OCI-LY1 (cell line): ENCODE results near the gene CEMIP.

Experiments
- H2AFZ ChIP-seq: fragments of 200-600 bp; sonication (generic), shearing (Covaris generic); 2 replicates; pipeline ENCODE4 v1.6.0; 2014; ENCODE audit warnings: antibody characterized with exemption, mild to moderate bottlenecking, low read length
- H3F3A ChIP-seq: fragments of 200-600 bp; sonication (generic), shearing (Covaris generic); 2 replicates; pipeline ENCODE4 v1.6.0; 2014; ENCODE audit warnings: mild to moderate bottlenecking, antibody characterized with exemption, low read length, moderate library complexity; ENCODE audit not compliant: insufficient read depth
- H3K27ac ChIP-seq: fragments of 200-600 bp; sonication (generic); 2 replicates; pipeline ENCODE4 v1.5.1; 2014; ENCODE audit warnings: low read length, mixed run types, mild to moderate bottlenecking, low read depth; ENCODE audit not compliant: poor library complexity, severe bottlenecking
- H3K27me3 ChIP-seq: fragments of 200-600 bp; sonication (generic); 2 replicates; pipeline ENCODE4 v1.6.0; 2014; ENCODE audit warnings: antibody characterized with exemption, mild to moderate bottlenecking, low read length, moderate library complexity; ENCODE audit not compliant: insufficient read depth
- H3K36me3 ChIP-seq: fragments of 200-600 bp; sonication (generic); 2 replicates; pipeline ENCODE4 v1.6.1; 2014; ENCODE audit warnings: mild to moderate bottlenecking, antibody characterized with exemption, low read length, moderate library complexity, mixed read lengths; ENCODE audit not compliant: insufficient read depth
- H3K4me1 ChIP-seq: fragments of 200-600 bp; sonication (generic); 2 replicates; pipeline ENCODE4 v1.5.1; 2014; ENCODE audit warnings: mild to moderate bottlenecking, low read length, moderate library complexity; ENCODE audit not compliant: insufficient read depth, severe bottlenecking
- H3K4me2 ChIP-seq: fragments of 200-600 bp; sonication (generic), shearing (Covaris generic); 2 replicates; pipeline ENCODE4 v1.6.1; 2014; ENCODE audit warnings: low read length
- H3K4me3 ChIP-seq: fragments of 200-600 bp; sonication (generic); 2 replicates; pipeline ENCODE4 v1.5.1; 2014; ENCODE audit warnings: low read length, low read depth, mild to moderate bottlenecking, mixed read lengths; ENCODE audit not compliant: poor library complexity, severe bottlenecking
- H3K79me2 ChIP-seq: fragments of 200-600 bp; shearing (Covaris generic); 2 replicates; pipeline ENCODE4 v1.6.1; 2016; ENCODE audit warnings: mixed run types, low read length, mixed read lengths; ENCODE audit not compliant: insufficient read depth
- H3K9ac ChIP-seq: fragments of 200-600 bp; sonication (generic), shearing (Covaris generic); 2 replicates; pipeline ENCODE4 v1.6.1; 2014; ENCODE audit warnings: mild to moderate bottlenecking, low read length, mixed read lengths
- H3K9me2 ChIP-seq: fragments of 200-600 bp; sonication (generic), shearing (Covaris generic); 2 replicates; pipeline ENCODE4 v1.6.1; 2014; ENCODE audit warnings: low read depth, mild to moderate bottlenecking, low read length, mixed read lengths
- H3K9me3 ChIP-seq: fragments of 200-600 bp; shearing (Covaris generic); 2 replicates; pipeline ENCODE4 v1.6.1; 2014; ENCODE audit warnings: low read length, mixed read lengths
- H4K20me1 ChIP-seq: fragments of 200-600 bp; sonication (generic), shearing (Covaris generic); 2 replicates; pipeline ENCODE4 v1.6.0; 2016; ENCODE audit warnings: mild to moderate bottlenecking, low read length; ENCODE audit not compliant: insufficient read depth
- EZH2 ChIP-seq: fragments of 200-600 bp; sonication (generic), shearing (Covaris generic); IDR thresholded peaks from 2 replicates; pipeline ENCODE4 v1.8.0; 2017; ENCODE audit warnings: borderline replicate concordance, mixed run types, mild to moderate bottlenecking, antibody characterized with exemption, low read length, moderate library complexity, mixed read lengths
- TF ChIP-seq, protein P1 (sequence below): fragments of 200-600 bp; sonication (generic), shearing (Covaris generic); IDR thresholded peaks from 2 replicates; pipeline ENCODE4 v1.5.1; 2017; ENCODE audit warnings: mild to moderate bottlenecking, antibody characterized with exemption, low read length, moderate library complexity, mixed read lengths

CEMIP gene

DNA sequence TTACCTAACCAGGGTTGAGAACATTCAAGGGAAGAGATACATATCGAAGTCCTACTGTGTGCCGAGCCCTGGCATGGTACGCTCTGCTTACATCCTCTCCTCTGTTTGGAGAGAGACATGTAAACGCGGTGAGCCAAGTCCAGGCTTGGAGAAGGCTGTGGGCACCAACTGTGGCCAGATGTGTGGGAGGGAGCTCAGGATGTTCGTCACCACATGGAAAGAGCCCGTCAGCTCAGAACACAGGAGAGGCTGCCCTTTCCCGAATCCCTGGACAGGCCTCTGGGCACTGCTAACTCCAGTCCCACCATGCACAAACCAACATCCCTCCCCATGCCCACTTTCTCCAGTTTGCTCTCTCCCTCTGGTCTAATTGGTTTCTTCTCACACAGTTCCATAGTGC, 167.4 kb downstream of the CEMIP start:
- no peak for TF ChIP-seq EZH2
- TF ChIP-seq, protein P1, sequence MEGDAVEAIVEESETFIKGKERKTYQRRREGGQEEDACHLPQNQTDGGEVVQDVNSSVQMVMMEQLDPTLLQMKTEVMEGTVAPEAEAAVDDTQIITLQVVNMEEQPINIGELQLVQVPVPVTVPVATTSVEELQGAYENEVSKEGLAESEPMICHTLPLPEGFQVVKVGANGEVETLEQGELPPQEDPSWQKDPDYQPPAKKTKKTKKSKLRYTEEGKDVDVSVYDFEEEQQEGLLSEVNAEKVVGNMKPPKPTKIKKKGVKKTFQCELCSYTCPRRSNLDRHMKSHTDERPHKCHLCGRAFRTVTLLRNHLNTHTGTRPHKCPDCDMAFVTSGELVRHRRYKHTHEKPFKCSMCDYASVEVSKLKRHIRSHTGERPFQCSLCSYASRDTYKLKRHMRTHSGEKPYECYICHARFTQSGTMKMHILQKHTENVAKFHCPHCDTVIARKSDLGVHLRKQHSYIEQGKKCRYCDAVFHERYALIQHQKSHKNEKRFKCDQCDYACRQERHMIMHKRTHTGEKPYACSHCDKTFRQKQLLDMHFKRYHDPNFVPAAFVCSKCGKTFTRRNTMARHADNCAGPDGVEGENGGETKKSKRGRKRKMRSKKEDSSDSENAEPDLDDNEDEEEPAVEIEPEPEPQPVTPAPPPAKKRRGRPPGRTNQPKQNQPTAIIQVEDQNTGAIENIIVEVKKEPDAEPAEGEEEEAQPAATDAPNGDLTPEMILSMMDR = no peak
- no peaks in the 10 kb centered on the region for H4K20me1 ChIP-seq
- H3K4me3 ChIP-seq = no peak overlapping the region
- H3K79me2 ChIP-seq = no peaks in the 10 kb centered on the region
- peaks cover 12% of the 10 kb centered on the region; the same call in 1 of the 2 replicates for H3K36me3 ChIP-seq
- no peaks in the 10 kb centered on the region for H3K9me3 ChIP-seq
- H3F3A ChIP-seq = no peaks in the 10 kb centered on the region
- H3K9ac ChIP-seq = no peak overlapping the region
- H3K4me1 ChIP-seq = no peaks in the 10 kb centered on the region
- H3K9me2 ChIP-seq = no peaks in the 10 kb centered on the region
- no peak overlapping the region for H2AFZ ChIP-seq
- no peaks in the 10 kb centered on the region for H3K27me3 ChIP-seq
- no peak overlapping the region for H3K4me2 ChIP-seq
- H3K27ac ChIP-seq = no peak overlapping the region

GRCh38 chr15:80948651-80949292, 169.6 kb downstream of the CEMIP start:
- H3K9ac ChIP-seq = no peak overlapping the region
- H3K4me2 ChIP-seq = no peak overlapping the region
- H3K27ac ChIP-seq = no peak overlapping the region
- H3K4me3 ChIP-seq = no peak overlapping the region
- H3K9me3 ChIP-seq = no peaks in the 10 kb centered on the region
- no peaks in the 10 kb centered on the region for H4K20me1 ChIP-seq
- H3K4me1 ChIP-seq = no peaks in the 10 kb centered on the region
- no peaks in the 10 kb centered on the region for H3K27me3 ChIP-seq
- no peaks in the 10 kb centered on the region for H3K9me2 ChIP-seq
- no peaks in the 10 kb centered on the region for H3K79me2 ChIP-seq
- no peak overlapping the region for H2AFZ ChIP-seq
- peaks cover 16% of the 10 kb centered on the region; the same call in 1 of the 2 replicates for H3K36me3 ChIP-seq
- H3F3A ChIP-seq = no peaks in the 10 kb centered on the region
- TF ChIP-seq, protein P1 = no peak
- TF ChIP-seq EZH2 = no peak

DNA sequence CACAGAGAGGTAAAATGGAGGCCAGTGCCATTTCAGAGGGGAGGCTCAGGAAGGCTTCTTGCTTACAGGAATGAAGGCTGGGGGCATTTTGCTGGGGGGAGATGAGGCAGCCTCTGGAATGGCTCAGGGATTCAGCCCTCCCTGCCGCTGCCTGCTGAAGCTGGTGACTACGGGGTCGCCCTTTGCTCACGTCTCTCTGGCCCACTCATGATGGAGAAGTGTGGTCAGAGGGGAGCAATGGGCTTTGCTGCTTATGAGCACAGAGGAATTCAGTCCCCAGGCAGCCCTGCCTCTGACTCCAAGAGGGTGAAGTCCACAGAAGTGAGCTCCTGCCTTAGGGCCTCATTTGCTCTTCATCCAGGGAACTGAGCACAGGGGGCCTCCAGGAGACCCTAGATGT, 170.6 kb downstream of the CEMIP start:
- H3K27ac ChIP-seq = no peak overlapping the region
- H3K36me3 ChIP-seq = peaks cover 16% of the 10 kb centered on the region; the same call in 1 of the 2 replicates
- no peaks in the 10 kb centered on the region for H4K20me1 ChIP-seq

More for the DNA sequence above, 170.6 kb downstream of the CEMIP start:
- no peak overlapping the region for H3K4me3 ChIP-seq
- H3F3A ChIP-seq = no peaks in the 10 kb centered on the region
- H3K79me2 ChIP-seq = no peaks in the 10 kb centered on the region
- no peak for TF ChIP-seq EZH2
- TF ChIP-seq, protein P1 = no peak
- no peak overlapping the region for H2AFZ ChIP-seq
- H3K4me1 ChIP-seq = no peaks in the 10 kb centered on the region
- no peak overlapping the region for H3K9ac ChIP-seq
- no peaks in the 10 kb centered on the region for H3K27me3 ChIP-seq
- H3K4me2 ChIP-seq = no peak overlapping the region
- no peaks in the 10 kb centered on the region for H3K9me2 ChIP-seq
- no peaks in the 10 kb centered on the region for H3K9me3 ChIP-seq
